Smooth muscle cell (in vitro differentiated cells): Measurements from ENCODE around the gene PRR23E. TPM values are rescaled to one million over a fixed set of nuclear protein-coding genes. Genes with fewer than 3 reads are reported as not detected.

Experiments used
- DNase-seq: peaks from one replicate; lab custom pipeline; 2025; ENCODE audit not compliant: unreplicated experiment; lab: John Stamatoyannopoulos, UW
- H2AFZ ChIP-seq: fragments of 200-600 bp; sonication (generic); 2 replicates; pipeline ENCODE4 v1.6.0; 2016; ENCODE audit warnings: antibody characterized with exemption, low read depth, mild to moderate bottlenecking
- H3F3A ChIP-seq: fragments of 200-600 bp; sonication (generic); 2 replicates; pipeline ENCODE4 v1.6.0; 2017; ENCODE audit warnings: antibody characterized with exemption, low read depth
- H3K27ac ChIP-seq: fragments of 200-600 bp; sonication (generic); 2 replicates; pipeline ENCODE4 v1.5.1; 2016; ENCODE audit warnings: low read depth, mild to moderate bottlenecking
- H3K27me3 ChIP-seq: fragments of 200-600 bp; sonication (generic); 2 replicates; pipeline ENCODE4 v1.6.1; 2016; ENCODE audit warnings: low read depth, mild to moderate bottlenecking
- H3K36me3 ChIP-seq: fragments of 200-600 bp; sonication (generic); 2 replicates; pipeline ENCODE4 v1.5.1; 2016; ENCODE audit warnings: low read depth
- H3K4me1 ChIP-seq: fragments of 200-600 bp; sonication (generic); 2 replicates; pipeline ENCODE4 v1.5.1; 2016; ENCODE audit warnings: low read depth
- H3K4me2 ChIP-seq: fragments of 200-600 bp; sonication (generic); 2 replicates; pipeline ENCODE4 v1.6.0; 2016; ENCODE audit warnings: mild to moderate bottlenecking
- H3K4me3 ChIP-seq: fragments of 200-600 bp; sonication (generic); 2 replicates; pipeline ENCODE4 v1.5.1; 2016; ENCODE audit warnings: mild to moderate bottlenecking
- H3K79me2 ChIP-seq: fragments of 200-600 bp; sonication (generic); 2 replicates; pipeline ENCODE4 v1.6.0; 2016; ENCODE audit warnings: low read depth, mild to moderate bottlenecking
- H3K9ac ChIP-seq: fragments of 200-600 bp; sonication (generic); 2 replicates; pipeline ENCODE4 v1.6.0; 2016; ENCODE audit warnings: low read depth
- H3K9me3 ChIP-seq: fragments of 200-600 bp; sonication (generic); replicated peaks from 2 replicates; pipeline ENCODE4 v1.5.1; 2016; ENCODE audit warnings: low read depth
- H4K20me1 ChIP-seq: fragments of 200-600 bp; sonication (generic); 2 replicates; pipeline ENCODE4 v1.6.0; 2016; ENCODE audit warnings: low read depth
- WGBS: methylation state at CpG from one replicate; pipeline ENCODE4 v1.1.7; 2016; ENCODE audit warnings: low lambda C conversion rate; 5-methylcytosine and 5-hydroxymethylcytosine counted together
- polyA plus RNA-seq: library from polyadenylated mRNA; unstranded; fragments of >200 nt; fragmentation: Nextera tagmentation; extraction: Ambion mirVana; gene quantifications from 2 replicates; pipeline ENCODE4 v1.2.1, GENCODE V29; 2016
- total RNA-seq: library from RNA; depleted of rRNA; stranded (reverse); fragments of >200 nt; gene quantifications from 2 replicates; pipeline ENCODE4 v1.2.3, GENCODE V29; 2014
- TF ChIP-seq, protein P1 (sequence below): fragments of 200-600 bp; sonication (generic); IDR thresholded peaks from 2 replicates; pipeline ENCODE4 v1.5.1; 2017; ENCODE audit warnings: borderline replicate concordance, mild to moderate bottlenecking, antibody characterized with exemption; ENCODE audit not compliant: insufficient read depth, poor library complexity, severe bottlenecking

The PRR23E gene
- total RNA-seq (not detected in 2 replicates), polyA plus RNA-seq (not detected in 2 replicates)

GRCh38 chr3:127192576-127193232, at the start of gene PRR23E:
Gene PRR23E, plus strand, starts transcription at chr3:127193131. Its CDS starts 3,555 bp downstream, at chr3:127196686.
- no peak within 1 kb of the TSS for H3K27ac ChIP-seq
- H3K4me3 ChIP-seq, result no peak within 1 kb of the TSS
- no peaks in the 10 kb centered on the region for H3K36me3 ChIP-seq
- H3K4me1 ChIP-seq, result no peaks in the 10 kb centered on the region
- H3K79me2 ChIP-seq, result no peaks in the 10 kb centered on the region
- 96% methylated on average over 31 of the region's 31 CpGs for WGBS
- H3K4me2 ChIP-seq, result no peak within 1 kb of the TSS
- H4K20me1 ChIP-seq, result no peaks in the 10 kb centered on the region
- H3K9ac ChIP-seq, result no peak within 1 kb of the TSS
- no peaks in the 10 kb centered on the region for H3K9me3 ChIP-seq
- no peaks in the 10 kb centered on the region for H3F3A ChIP-seq
- no peaks in the 10 kb centered on the region for H3K27me3 ChIP-seq
- TF ChIP-seq, protein P1, sequence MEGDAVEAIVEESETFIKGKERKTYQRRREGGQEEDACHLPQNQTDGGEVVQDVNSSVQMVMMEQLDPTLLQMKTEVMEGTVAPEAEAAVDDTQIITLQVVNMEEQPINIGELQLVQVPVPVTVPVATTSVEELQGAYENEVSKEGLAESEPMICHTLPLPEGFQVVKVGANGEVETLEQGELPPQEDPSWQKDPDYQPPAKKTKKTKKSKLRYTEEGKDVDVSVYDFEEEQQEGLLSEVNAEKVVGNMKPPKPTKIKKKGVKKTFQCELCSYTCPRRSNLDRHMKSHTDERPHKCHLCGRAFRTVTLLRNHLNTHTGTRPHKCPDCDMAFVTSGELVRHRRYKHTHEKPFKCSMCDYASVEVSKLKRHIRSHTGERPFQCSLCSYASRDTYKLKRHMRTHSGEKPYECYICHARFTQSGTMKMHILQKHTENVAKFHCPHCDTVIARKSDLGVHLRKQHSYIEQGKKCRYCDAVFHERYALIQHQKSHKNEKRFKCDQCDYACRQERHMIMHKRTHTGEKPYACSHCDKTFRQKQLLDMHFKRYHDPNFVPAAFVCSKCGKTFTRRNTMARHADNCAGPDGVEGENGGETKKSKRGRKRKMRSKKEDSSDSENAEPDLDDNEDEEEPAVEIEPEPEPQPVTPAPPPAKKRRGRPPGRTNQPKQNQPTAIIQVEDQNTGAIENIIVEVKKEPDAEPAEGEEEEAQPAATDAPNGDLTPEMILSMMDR, result no peak
- no peak for DNase-seq
- H2AFZ ChIP-seq, result no peak within 1 kb of the TSS

GRCh38 chr3:127143172-127143571, 49.8 kb upstream of the PRR23E start:
- Histone ChIP-seq H3F3A (no peaks in the 10 kb centered on the region), H3K27ac (no peak overlapping the region), H3K79me2 (no peaks in the 10 kb centered on the region), H3K9me3 (no peaks in the 10 kb centered on the region), H2AFZ (no peak overlapping the region), H3K4me2 (no peak overlapping the region), H3K36me3 (no peaks in the 10 kb centered on the region), H4K20me1 (no peaks in the 10 kb centered on the region), H3K4me1 (no peaks in the 10 kb centered on the region), H3K9ac (no peak overlapping the region), H3K4me3 (no peak overlapping the region), H3K27me3 (peaks cover 3% of the 10 kb centered on the region)
- WGBS, result 94% methylated on average over 2 of the region's 2 CpGs
- DNase-seq, result no peak
- TF ChIP-seq, protein P1, result no peak

- Histone ChIP-seq H3K27ac (no peak overlapping the region), H3F3A (no peaks in the 10 kb centered on the region), H4K20me1 (no peaks in the 10 kb centered on the region), H3K4me1 (no peaks in the 10 kb centered on the region), H2AFZ (no peak overlapping the region), H3K4me2 (no peak overlapping the region), H3K27me3 (peaks cover 4% of the 10 kb centered on the region), H3K9me3 (no peaks in the 10 kb centered on the region), H3K36me3 (no peaks in the 10 kb centered on the region), H3K9ac (no peak overlapping the region), H3K79me2 (no peaks in the 10 kb centered on the region), H3K4me3 (no peak overlapping the region)
- DNase-seq, result no peak
- TF ChIP-seq, protein P1, result no peak
- WGBS, result 90% methylated on average over 6 of the region's 6 CpGs
Observed at GRCh38 chr3:127144631-127145030, 48.3 kb upstream of the PRR23E start.

DNA sequence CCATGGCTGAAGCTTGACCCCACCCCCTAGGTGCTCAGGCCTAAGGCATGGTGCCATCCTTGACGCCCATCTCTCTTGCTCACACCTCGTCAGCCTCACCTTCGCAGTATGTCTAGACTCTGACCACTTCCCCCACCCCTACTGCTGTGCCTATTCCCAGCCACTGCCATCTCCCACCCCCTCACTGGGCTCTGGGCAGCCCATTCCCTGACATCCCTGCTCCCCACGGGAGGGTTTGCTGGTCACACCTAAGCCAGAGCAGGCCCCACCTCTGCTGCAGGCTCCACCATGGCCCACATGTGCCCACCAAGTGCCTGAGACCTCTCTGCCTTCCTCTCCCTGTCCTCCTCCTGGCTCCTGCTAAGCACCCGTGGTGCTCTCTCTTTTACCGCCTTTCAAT, 47.7 kb upstream of the PRR23E start:
- TF ChIP-seq, protein P1, result no peak
- 92% methylated on average over 6 of the region's 6 CpGs for WGBS
- H3K9me3 ChIP-seq, result no peaks in the 10 kb centered on the region

More for the DNA sequence above, 47.7 kb upstream of the PRR23E start:
- H3K79me2 ChIP-seq, result no peaks in the 10 kb centered on the region
- DNase-seq, result no peak
- no peak overlapping the region for H3K9ac ChIP-seq
- no peak overlapping the region for H3K27ac ChIP-seq
- no peaks in the 10 kb centered on the region for H4K20me1 ChIP-seq
- H3K4me2 ChIP-seq, result no peak overlapping the region
- no peaks in the 10 kb centered on the region for H3K36me3 ChIP-seq
- H3K4me1 ChIP-seq, result no peaks in the 10 kb centered on the region
- no peak overlapping the region for H3K4me3 ChIP-seq
- H2AFZ ChIP-seq, result no peak overlapping the region
- H3K27me3 ChIP-seq, result peaks cover 4% of the 10 kb centered on the region
- H3F3A ChIP-seq, result no peaks in the 10 kb centered on the region
